Measurements from ENCODE around the gene CCL13. TPM values are rescaled to one million over a fixed set of nuclear protein-coding genes. Genes with fewer than 3 reads are reported as not detected.
A peak's percentile ranks its signal among the peaks of the same experiment; 100 is the strongest.
"Not testable (repeated sequence)": the region's sequence is repeated elsewhere in the genome, so short reads cannot be mapped to it uniquely, and the experiment has no call there.

The CCL13 gene
- polyA plus RNA-seq, 2 of the 4 experiments (the other 2 are of a cell fraction), result not detected

DNA sequence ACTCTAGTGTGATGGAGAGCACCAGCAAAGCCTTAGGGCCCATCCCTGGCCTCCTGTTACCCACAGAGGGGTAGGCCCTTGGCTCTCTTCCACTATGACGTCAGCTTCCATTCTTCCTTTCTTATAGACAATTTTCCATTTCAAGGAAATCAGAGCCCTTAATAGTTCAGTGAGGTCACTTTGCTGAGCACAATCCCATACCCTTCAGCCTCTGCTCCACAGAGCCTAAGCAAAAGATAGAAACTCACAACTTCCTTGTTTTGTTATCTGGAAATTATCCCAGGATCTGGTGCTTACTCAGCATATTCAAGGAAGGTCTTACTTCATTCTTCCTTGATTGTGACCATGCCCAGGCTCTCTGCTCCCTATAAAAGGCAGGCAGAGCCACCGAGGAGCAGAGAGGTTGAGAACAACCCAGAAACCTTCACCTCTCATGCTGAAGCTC, 37.2 kb upstream of the CCL13 start, which contains the start of gene CCL8:
Gene CCL8, plus strand, starts transcription at position 397 of the 445 bp plus-strand sequence. CDS start 67 bp downstream, outside the sequence.
- FAIRE-seq (no peak), ATAC-seq (no peak), DNase-seq (ENCODE audit: low read depth in 1 of 2, low spot score in 1 of 2) (no peak)
- no peak for TF ChIP-seq HDAC2 (IDR thresholded peaks at IDR 0.05)
- peak; percentile 93 for TF ChIP-seq MAFK (IDR thresholded peaks at IDR 0.05; ENCODE audit: partially characterized antibody)
- ChIA-PET CTCF (interaction anchor here (0.8 to 8.2 kb wide), 4 partner anchors 13 to 118 kb away, joined by 3 to 51 read pairs (median 4); no protein-coding TSS in a partner anchor), POLR2A (no interaction called here)
- H3K9me3 ChIP-seq, result no peaks in the 10 kb centered on the region; the same call in 2 of the 3 replicates
- no peaks in the 10 kb centered on the region for H3K4me1 ChIP-seq
- H3K4me3 ChIP-seq, result no peak within 1 kb of the TSS
- no peak within 1 kb of the TSS for H3K27ac ChIP-seq
- 60% methylated on average over 2 of the region's 2 CpGs for WGBS (ENCODE audit: missing lambda C conversion rate)
- H3K4me2 ChIP-seq, result no peak within 1 kb of the TSS

DNA sequence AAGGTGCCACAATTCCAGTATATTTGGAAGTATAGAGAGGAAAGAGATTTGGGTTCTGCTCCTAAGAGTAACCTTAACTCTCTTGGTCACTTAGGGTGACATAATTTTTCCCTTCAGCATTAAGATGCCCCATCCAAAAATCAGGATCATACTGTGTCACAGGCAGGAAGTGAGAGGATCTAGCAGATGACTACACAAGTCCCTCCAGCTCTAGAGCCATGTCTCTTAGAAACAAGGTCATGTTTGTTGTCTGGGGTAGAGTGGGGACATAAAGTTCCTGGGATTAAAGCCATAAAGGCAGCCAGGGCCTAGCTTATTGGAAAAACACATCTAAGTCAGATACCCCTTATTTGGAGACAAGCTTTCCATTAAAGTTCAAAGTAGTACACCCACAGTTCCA, 34.3 kb upstream of the CCL13 start:
- TF ChIP-seq CBX2 (IDR thresholded peaks at IDR 0.05; ENCODE audit: borderline replicate concordance, low read depth) (no peak), BHLHE40 (IDR thresholded peaks at IDR 0.05; ENCODE audit: low read depth, low read length) (no peak), HOXB13 (CRISPR knock-in tag; IDR thresholded peaks at IDR 0.05; ENCODE audit: low read depth) (no peak), FOSB (CRISPR knock-in tag; IDR thresholded peaks at IDR 0.05) (no peak), NR3C1 (IDR thresholded peaks at IDR 0.05) (no peak), HDAC2 (IDR thresholded peaks at IDR 0.05) (no peak), GATA3 (IDR thresholded peaks at IDR 0.05; ENCODE audit: borderline replicate concordance) (no peak), SREBF2 (IDR thresholded peaks at IDR 0.05) (no peak), PHF8 (IDR thresholded peaks at IDR 0.05; ENCODE audit: borderline replicate concordance, low read depth) (no peak), MAFK (IDR thresholded peaks at IDR 0.05; ENCODE audit: partially characterized antibody) (no peak), RAD21 (conservative IDR thresholded peaks at IDR 0.05 in 1 of 2, IDR thresholded peaks at IDR 0.05 in 1 of 2) (no peak), RCOR1 (IDR thresholded peaks at IDR 0.05; ENCODE audit: low read depth, low read length) (no peak), POLR2AphosphoS2 (conservative IDR thresholded peaks at IDR 0.05; ENCODE audit: low read length) (no peak), EHMT2 (IDR thresholded peaks at IDR 0.05; ENCODE audit: low read depth) (no peak), SMC3 (IDR thresholded peaks at IDR 0.05) (no peak), CHD2 (IDR thresholded peaks at IDR 0.05; ENCODE audit: low read length, partially characterized antibody) (no peak)
- TF ChIP-seq, protein P1, sequence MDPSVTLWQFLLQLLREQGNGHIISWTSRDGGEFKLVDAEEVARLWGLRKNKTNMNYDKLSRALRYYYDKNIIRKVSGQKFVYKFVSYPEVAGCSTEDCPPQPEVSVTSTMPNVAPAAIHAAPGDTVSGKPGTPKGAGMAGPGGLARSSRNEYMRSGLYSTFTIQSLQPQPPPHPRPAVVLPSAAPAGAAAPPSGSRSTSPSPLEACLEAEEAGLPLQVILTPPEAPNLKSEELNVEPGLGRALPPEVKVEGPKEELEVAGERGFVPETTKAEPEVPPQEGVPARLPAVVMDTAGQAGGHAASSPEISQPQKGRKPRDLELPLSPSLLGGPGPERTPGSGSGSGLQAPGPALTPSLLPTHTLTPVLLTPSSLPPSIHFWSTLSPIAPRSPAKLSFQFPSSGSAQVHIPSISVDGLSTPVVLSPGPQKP (IDR thresholded peaks at IDR 0.05; ENCODE audit: low read depth, low read length), result no peak
- TF ChIP-seq, protein P2, sequence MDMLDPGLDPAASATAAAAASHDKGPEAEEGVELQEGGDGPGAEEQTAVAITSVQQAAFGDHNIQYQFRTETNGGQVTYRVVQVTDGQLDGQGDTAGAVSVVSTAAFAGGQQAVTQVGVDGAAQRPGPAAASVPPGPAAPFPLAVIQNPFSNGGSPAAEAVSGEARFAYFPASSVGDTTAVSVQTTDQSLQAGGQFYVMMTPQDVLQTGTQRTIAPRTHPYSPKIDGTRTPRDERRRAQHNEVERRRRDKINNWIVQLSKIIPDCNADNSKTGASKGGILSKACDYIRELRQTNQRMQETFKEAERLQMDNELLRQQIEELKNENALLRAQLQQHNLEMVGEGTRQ (IDR thresholded peaks at IDR 0.05), result no peak
- TF ChIP-seq, protein P3, sequence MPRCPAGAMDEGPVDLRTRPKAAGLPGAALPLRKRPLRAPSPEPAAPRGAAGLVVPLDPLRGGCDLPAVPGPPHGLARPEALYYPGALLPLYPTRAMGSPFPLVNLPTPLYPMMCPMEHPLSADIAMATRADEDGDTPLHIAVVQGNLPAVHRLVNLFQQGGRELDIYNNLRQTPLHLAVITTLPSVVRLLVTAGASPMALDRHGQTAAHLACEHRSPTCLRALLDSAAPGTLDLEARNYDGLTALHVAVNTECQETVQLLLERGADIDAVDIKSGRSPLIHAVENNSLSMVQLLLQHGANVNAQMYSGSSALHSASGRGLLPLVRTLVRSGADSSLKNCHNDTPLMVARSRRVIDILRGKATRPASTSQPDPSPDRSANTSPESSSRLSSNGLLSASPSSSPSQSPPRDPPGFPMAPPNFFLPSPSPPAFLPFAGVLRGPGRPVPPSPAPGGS (IDR thresholded peaks at IDR 0.05), result no peak
- Histone ChIP-seq H3K27ac (no peak overlapping the region), H3K4me1 (no peaks in the 10 kb centered on the region), H3K9me3 (peaks cover 6% of the 10 kb centered on the region; the same call in 1 of the 3 replicates), H3K4me3 (no peak overlapping the region), H3K4me2 (no peak overlapping the region)
- FAIRE-seq (no peak), ATAC-seq (no peak), DNase-seq (ENCODE audit: low read depth in 1 of 2, low spot score in 1 of 2) (no peak)
- ChIA-PET CTCF (interaction anchor here (0.6 to 8.2 kb wide), 5 partner anchors 11 to 121 kb away, joined by 3 to 51 read pairs (median 4); no protein-coding TSS in a partner anchor), POLR2A (no interaction called here)

DNA sequence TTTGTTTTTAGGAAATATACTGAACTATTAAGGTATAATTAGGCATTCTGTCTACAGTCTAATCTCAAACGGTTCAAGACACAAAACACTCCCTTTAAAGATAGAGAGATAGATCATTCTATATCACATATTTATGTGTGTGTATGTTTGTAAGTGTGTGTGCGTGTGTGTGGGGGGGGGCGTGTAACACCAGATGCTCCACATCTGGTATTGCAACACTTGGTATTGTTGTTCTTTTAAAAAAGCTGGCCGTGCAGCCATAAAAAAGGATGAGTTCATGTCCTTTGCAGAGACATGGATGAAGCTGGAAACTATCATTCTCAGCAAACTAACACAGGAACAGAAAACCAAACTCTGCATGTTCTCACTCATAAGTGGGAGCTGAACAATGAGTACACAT, 28.7 kb upstream of the CCL13 start:
- FAIRE-seq; CTCF ChIA-PET; H3K9me3 ChIP-seq; POLR2A ChIA-PET; H3K27ac ChIP-seq; H3K4me3 ChIP-seq; ATAC-seq; DNase-seq (ENCODE audit: low read depth in 1 of 2, low spot score in 1 of 2); H3K4me1 ChIP-seq; H3K4me2 ChIP-seq: not testable (repeated sequence)
- WGBS (ENCODE audit: missing lambda C conversion rate), result 33% methylated on average over 4 of the region's 4 CpGs
